HL-60 (cell line): ENCODE data around the gene ZMIZ1.

Experiments
- DNase-seq, 2 experiments: peaks; one replicate each; pipeline ENCODE4 v3.0.0-alpha.2; 2010 to 2020; ENCODE audit warnings: low read depth in 1 of 2, low spot score in 1 of 2
- H3K27ac ChIP-seq: fragments of 250-450 bp; sonication (Bioruptor Pico); replicated peaks from 2 replicates; pipeline ENCODE4 v1.5.1; 2020; ENCODE audit warnings: mild to moderate bottlenecking, moderate library complexity
- H3K27me3 ChIP-seq: fragments of 250-450 bp; sonication (Bioruptor Pico); 2 replicates; pipeline ENCODE4 v1.5.1; 2021; ENCODE audit warnings: mild to moderate bottlenecking, moderate library complexity; ENCODE audit not compliant: insufficient read depth, poor library complexity, severe bottlenecking
- H3K4me3 ChIP-seq: replicated peaks from 2 replicates; pipeline ENCODE4 v1.5.1; 2011; ENCODE audit warnings: mild to moderate bottlenecking, control low read depth, low read length; ENCODE audit not compliant: insufficient read depth
- GABPA ChIP-seq: IDR thresholded peaks from 2 replicates; pipeline ENCODE4 v1.6.1; 2012; ENCODE audit warnings: low read depth
- POLR2AphosphoS5 ChIP-seq: IDR thresholded peaks from 2 replicates; pipeline ENCODE4 v1.6.1; 2012; ENCODE audit warnings: low read depth
- SPI1 ChIP-seq: IDR thresholded peaks from 2 replicates; pipeline ENCODE4 v1.6.1; 2012; ENCODE audit warnings: low read depth, mild to moderate bottlenecking, borderline replicate concordance
- TF ChIP-seq, protein P1 (sequence below): IDR thresholded peaks from one replicate; pipeline ENCODE4 v1.5.1; 2011; ENCODE audit warnings: low read length, control low read depth, inconsistent platforms; ENCODE audit not compliant: insufficient read depth
- TF ChIP-seq, protein P2 (sequence below): IDR thresholded peaks from 2 replicates; pipeline ENCODE4 v1.6.1; 2012; ENCODE audit warnings: low read depth; ENCODE audit not compliant: insufficient replicate concordance

ZMIZ1 gene

DNA sequence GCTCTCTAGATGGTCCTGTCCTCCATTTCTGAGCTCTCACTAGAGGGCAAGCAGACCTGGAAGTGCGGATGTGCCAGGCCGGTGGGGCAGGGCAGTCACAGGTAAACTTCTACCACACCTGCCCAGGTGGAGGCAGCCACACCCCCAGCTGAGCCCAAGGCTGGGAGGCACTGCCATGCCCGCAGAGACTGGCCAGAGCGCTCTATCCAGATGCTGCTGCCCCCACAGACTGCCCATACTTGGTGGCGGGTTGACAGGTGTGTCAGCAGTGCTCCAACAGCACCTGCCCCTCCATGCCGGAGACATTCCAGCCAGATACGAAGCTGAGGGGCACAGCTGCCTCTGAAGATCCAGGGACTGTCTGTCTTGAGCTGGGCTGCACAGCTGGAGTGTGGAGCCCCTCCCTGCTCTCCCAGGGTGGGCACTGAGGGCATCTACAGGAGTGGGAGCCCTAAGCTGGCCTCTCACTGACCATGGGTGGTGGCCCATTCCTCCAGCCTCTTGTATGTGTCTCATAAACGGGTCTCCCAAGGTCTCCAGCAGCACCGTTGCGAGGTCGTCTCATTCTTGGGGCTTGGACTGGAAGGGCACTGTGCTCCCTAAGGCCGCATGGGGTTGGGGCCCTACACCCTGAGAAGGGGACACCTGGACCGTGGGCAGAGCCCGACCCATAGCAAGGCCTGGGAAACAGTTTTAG is 240.4 kb downstream of the ZMIZ1 start:
- H3K27ac ChIP-seq: no peak overlapping the region
- TF ChIP-seq POLR2AphosphoS5 (no peak; the same call in 1 of the 2 replicates), SPI1 (no peak), GABPA (no peak)
- TF ChIP-seq, protein P1, sequence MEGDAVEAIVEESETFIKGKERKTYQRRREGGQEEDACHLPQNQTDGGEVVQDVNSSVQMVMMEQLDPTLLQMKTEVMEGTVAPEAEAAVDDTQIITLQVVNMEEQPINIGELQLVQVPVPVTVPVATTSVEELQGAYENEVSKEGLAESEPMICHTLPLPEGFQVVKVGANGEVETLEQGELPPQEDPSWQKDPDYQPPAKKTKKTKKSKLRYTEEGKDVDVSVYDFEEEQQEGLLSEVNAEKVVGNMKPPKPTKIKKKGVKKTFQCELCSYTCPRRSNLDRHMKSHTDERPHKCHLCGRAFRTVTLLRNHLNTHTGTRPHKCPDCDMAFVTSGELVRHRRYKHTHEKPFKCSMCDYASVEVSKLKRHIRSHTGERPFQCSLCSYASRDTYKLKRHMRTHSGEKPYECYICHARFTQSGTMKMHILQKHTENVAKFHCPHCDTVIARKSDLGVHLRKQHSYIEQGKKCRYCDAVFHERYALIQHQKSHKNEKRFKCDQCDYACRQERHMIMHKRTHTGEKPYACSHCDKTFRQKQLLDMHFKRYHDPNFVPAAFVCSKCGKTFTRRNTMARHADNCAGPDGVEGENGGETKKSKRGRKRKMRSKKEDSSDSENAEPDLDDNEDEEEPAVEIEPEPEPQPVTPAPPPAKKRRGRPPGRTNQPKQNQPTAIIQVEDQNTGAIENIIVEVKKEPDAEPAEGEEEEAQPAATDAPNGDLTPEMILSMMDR: no peak
- TF ChIP-seq, protein P2, sequence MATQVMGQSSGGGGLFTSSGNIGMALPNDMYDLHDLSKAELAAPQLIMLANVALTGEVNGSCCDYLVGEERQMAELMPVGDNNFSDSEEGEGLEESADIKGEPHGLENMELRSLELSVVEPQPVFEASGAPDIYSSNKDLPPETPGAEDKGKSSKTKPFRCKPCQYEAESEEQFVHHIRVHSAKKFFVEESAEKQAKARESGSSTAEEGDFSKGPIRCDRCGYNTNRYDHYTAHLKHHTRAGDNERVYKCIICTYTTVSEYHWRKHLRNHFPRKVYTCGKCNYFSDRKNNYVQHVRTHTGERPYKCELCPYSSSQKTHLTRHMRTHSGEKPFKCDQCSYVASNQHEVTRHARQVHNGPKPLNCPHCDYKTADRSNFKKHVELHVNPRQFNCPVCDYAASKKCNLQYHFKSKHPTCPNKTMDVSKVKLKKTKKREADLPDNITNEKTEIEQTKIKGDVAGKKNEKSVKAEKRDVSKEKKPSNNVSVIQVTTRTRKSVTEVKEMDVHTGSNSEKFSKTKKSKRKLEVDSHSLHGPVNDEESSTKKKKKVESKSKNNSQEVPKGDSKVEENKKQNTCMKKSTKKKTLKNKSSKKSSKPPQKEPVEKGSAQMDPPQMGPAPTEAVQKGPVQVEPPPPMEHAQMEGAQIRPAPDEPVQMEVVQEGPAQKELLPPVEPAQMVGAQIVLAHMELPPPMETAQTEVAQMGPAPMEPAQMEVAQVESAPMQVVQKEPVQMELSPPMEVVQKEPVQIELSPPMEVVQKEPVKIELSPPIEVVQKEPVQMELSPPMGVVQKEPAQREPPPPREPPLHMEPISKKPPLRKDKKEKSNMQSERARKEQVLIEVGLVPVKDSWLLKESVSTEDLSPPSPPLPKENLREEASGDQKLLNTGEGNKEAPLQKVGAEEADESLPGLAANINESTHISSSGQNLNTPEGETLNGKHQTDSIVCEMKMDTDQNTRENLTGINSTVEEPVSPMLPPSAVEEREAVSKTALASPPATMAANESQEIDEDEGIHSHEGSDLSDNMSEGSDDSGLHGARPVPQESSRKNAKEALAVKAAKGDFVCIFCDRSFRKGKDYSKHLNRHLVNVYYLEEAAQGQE: no peak
- no peak overlapping the region for H3K4me3 ChIP-seq
- DNase-seq: no peak
- no peaks in the 10 kb centered on the region for H3K27me3 ChIP-seq

- Histone ChIP-seq H3K27ac (no peak overlapping the region), H3K27me3 (no peaks in the 10 kb centered on the region), H3K4me3 (no peak overlapping the region)
- TF ChIP-seq SPI1 (no peak), GABPA (no peak), POLR2AphosphoS5 (no peak)
- no peak for DNase-seq
These were observed 241.6 kb downstream of the ZMIZ1 start for GRCh38 chr10:79310200-79310865.

- no peak overlapping the region for H3K27ac ChIP-seq
- no peak overlapping the region for H3K4me3 ChIP-seq
- no peaks in the 10 kb centered on the region for H3K27me3 ChIP-seq
- DNase-seq: no peak
- TF ChIP-seq POLR2AphosphoS5 (no peak), SPI1 (no peak), GABPA (no peak)
- TF ChIP-seq, protein P2: no peak
- TF ChIP-seq, protein P1: no peak
These were observed 242.3 kb downstream of the ZMIZ1 start for GRCh38 chr10:79310911-79311573.
